PC-9 (cell line): ENCODE results near the gene MYO5B. TPM values are rescaled to one million over a fixed set of nuclear protein-coding genes. Genes with fewer than 3 reads are reported as not detected.

Experiments
- BruUV-seq: library from RNA; stranded (reverse); fragments of 400-500 nt; replicated peaks from 2 replicates; lab custom pipeline; 2021; lab: Mats Ljungman, UMichigan
- CTCF ChIA-PET: fragments of 300-600 bp; sonication (Branson Sonifier 250); formaldehyde crosslinking; loops from one replicate; lab custom pipeline; 2022; ENCODE audit warnings: antibody characterized with exemption; lab: Charles Lee
- POLR2A ChIA-PET: fragments of 300-600 bp; sonication (Branson Sonifier 250); formaldehyde crosslinking; loops from one replicate; lab custom pipeline; 2022; ENCODE audit warnings: antibody characterized with exemption; ENCODE audit not compliant: unreplicated experiment; lab: Charles Lee
- DNase-seq, 2 experiments: peaks; one replicate each; pipeline versions ENCODE4 v3.0.0 to v3.0.0-alpha.2; 2015 to 2022; ENCODE audit warnings: mixed read lengths in 1 of 2
- H2AFZ ChIP-seq: fragments of 200-600 bp; sonication (generic); 2 replicates; pipeline ENCODE4 v1.8.1; 2017; ENCODE audit warnings: antibody characterized with exemption
- H3F3A ChIP-seq: fragments of 200-600 bp; sonication (generic); 2 replicates; pipeline ENCODE4 v1.8.1; 2017; ENCODE audit warnings: antibody characterized with exemption, mild to moderate bottlenecking, low read depth; ENCODE audit not compliant: insufficient read depth
- H3K27ac ChIP-seq: fragments of 200-600 bp; sonication (generic); 2 replicates; pipeline ENCODE4 v1.6.1; 2016; ENCODE audit warnings: mixed run types
- H3K27me3 ChIP-seq: fragments of 200-600 bp; sonication (generic); 2 replicates; pipeline ENCODE4 v1.6.1; 2016; ENCODE audit warnings: low read depth, mixed run types; ENCODE audit not compliant: insufficient read depth
- H3K36me3 ChIP-seq: fragments of 200-600 bp; sonication (generic); 2 replicates; pipeline ENCODE4 v1.6.1; 2016; ENCODE audit warnings: low read depth, mixed run types
- H3K4me1 ChIP-seq: fragments of 200-600 bp; sonication (generic); replicated peaks from 2 replicates; pipeline ENCODE4 v1.6.1; 2016; ENCODE audit warnings: mixed run types; ENCODE audit not compliant: insufficient read depth
- H3K4me2 ChIP-seq: fragments of 200-600 bp; sonication (generic); 2 replicates; pipeline ENCODE4 v1.6.1; 2017; ENCODE audit warnings: mixed run types
- H3K4me3 ChIP-seq: fragments of 200-600 bp; sonication (generic); 2 replicates; pipeline ENCODE4 v1.6.1; 2016; ENCODE audit warnings: mixed run types
- H3K79me2 ChIP-seq: fragments of 200-600 bp; sonication (generic); 2 replicates; pipeline ENCODE4 v1.6.1; 2017; ENCODE audit warnings: low read depth, mixed run types
- H3K9me2 ChIP-seq: fragments of 200-600 bp; sonication (generic); 2 replicates; pipeline ENCODE4 v1.8.1; 2017; ENCODE audit warnings: mild to moderate bottlenecking; ENCODE audit not compliant: insufficient read depth
- H3K9me3 ChIP-seq: fragments of 200-600 bp; sonication (generic); 2 replicates; pipeline ENCODE4 v1.8.1; 2016; ENCODE audit warnings: low read depth; ENCODE audit not compliant: insufficient read depth
- H4K20me1 ChIP-seq: fragments of 200-600 bp; sonication (generic); 2 replicates; pipeline ENCODE4 v1.8.1; 2017; ENCODE audit not compliant: insufficient read depth
- EZH2 ChIP-seq: fragments of 200-600 bp; sonication (generic); IDR thresholded peaks from 2 replicates; pipeline ENCODE4 v1.8.0; 2017; ENCODE audit warnings: antibody characterized with exemption, low read depth
- intact Hi-C: fragments of 100-400 bp; cut with micrococcal nuclease; formaldehyde crosslinking; loops from one replicate; pipeline ENCODE4 v1.10.0; 2022; ENCODE audit not compliant: unreplicated experiment
- total RNA-seq: library from RNA; stranded (reverse); gene quantifications from 2 replicates; pipeline ENCODE4 v1.2.3, GENCODE V29; 2021
- TF ChIP-seq, protein P1 (sequence below): fragments of 200-600 bp; sonication (generic); conservative IDR thresholded peaks from 2 replicates; pipeline ENCODE4 v1.6.1; 2017; ENCODE audit warnings: mixed run types, antibody characterized with exemption, mild to moderate bottlenecking, moderate library complexity

MYO5B gene
- total RNA-seq, 1 experiment from 2014 or later: 25.4 TPM

DNA sequence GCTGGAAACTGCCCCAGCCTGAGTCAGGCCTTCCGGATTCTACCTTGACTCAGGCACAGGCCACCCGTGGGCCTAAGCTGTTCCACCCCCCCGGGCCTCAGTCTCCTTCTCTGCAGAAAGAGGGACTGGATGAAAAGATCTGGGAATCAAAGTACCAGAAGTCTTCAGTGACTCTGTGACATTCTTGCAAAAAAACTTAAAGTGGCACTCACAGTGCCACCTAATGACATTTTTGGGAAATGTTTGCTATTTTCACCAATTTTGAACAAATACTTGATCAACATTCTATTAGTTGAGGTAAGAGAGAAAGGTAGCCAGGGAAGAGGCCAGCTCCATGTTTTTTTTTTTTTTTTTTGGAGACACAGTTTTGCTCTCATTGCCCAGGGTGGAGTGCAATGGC, 333.3 kb downstream of the MYO5B start:
- Histone ChIP-seq H3K9me2 (no peaks in the 10 kb centered on the region), H3K79me2 (no peaks in the 10 kb centered on the region), H3K4me1 (peaks cover 5% of the 10 kb centered on the region), H3F3A (no peaks in the 10 kb centered on the region), H3K4me2 (no peak overlapping the region), H3K36me3 (no peaks in the 10 kb centered on the region), H2AFZ (no peak overlapping the region), H3K4me3 (no peak overlapping the region), H3K9me3 (no peaks in the 10 kb centered on the region), H3K27me3 (no peaks in the 10 kb centered on the region), H4K20me1 (no peaks in the 10 kb centered on the region), H3K27ac (no peak overlapping the region)
- no peak for DNase-seq
- POLR2A ChIA-PET: no interaction called here
- CTCF ChIA-PET: interaction anchor here (0.6 kb wide), 2 partner anchors 34 to 691 kb away, joined by 3 to 4 read pairs; no protein-coding TSS in a partner anchor
- intact Hi-C loops: no loop called here
- BruUV-seq: no TSS peak
- TF ChIP-seq EZH2: no peak
- TF ChIP-seq, protein P1, sequence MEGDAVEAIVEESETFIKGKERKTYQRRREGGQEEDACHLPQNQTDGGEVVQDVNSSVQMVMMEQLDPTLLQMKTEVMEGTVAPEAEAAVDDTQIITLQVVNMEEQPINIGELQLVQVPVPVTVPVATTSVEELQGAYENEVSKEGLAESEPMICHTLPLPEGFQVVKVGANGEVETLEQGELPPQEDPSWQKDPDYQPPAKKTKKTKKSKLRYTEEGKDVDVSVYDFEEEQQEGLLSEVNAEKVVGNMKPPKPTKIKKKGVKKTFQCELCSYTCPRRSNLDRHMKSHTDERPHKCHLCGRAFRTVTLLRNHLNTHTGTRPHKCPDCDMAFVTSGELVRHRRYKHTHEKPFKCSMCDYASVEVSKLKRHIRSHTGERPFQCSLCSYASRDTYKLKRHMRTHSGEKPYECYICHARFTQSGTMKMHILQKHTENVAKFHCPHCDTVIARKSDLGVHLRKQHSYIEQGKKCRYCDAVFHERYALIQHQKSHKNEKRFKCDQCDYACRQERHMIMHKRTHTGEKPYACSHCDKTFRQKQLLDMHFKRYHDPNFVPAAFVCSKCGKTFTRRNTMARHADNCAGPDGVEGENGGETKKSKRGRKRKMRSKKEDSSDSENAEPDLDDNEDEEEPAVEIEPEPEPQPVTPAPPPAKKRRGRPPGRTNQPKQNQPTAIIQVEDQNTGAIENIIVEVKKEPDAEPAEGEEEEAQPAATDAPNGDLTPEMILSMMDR: peak; percentile 61

- Histone ChIP-seq H3K9me3 (no peaks in the 10 kb centered on the region), H3K79me2 (no peaks in the 10 kb centered on the region), H3K9me2 (no peaks in the 10 kb centered on the region), H2AFZ (no peak overlapping the region), H4K20me1 (no peaks in the 10 kb centered on the region), H3K27me3 (no peaks in the 10 kb centered on the region), H3K27ac (no peak overlapping the region), H3F3A (no peaks in the 10 kb centered on the region), H3K4me2 (no peak overlapping the region), H3K4me3 (no peak overlapping the region), H3K36me3 (no peaks in the 10 kb centered on the region), H3K4me1 (peaks cover 7% of the 10 kb centered on the region)
- ChIA-PET CTCF (interaction anchor here (0.6 kb wide), 1 partner anchor 382 kb away, joined by 4 read pairs; no protein-coding TSS in a partner anchor), POLR2A (no interaction called here)
- no TSS peak for BruUV-seq
- no peak for DNase-seq
- no peak for TF ChIP-seq EZH2
- TF ChIP-seq, protein P1: no peak
- intact Hi-C loops: no loop called here
Observed at GRCh38 chr18:49859725-49860124, 335.2 kb downstream of the MYO5B start.

DNA sequence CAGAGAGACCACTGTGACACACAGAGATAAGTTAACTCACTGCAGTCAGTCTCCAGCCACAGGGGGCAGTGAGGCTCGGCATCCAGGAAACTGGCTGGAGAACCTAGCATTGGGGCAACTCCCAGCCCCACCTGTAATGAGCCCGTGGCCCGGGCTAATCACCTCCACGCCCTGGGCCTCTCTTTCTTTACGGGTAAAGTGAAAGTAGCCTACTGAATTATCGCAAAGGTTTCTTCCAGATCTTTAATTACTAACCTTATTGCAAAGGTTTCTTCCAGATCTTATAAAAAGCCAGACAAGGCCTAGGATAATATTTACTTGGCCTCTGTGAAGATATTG, 336.0 kb downstream of the MYO5B start:
- Histone ChIP-seq H3F3A (no peaks in the 10 kb centered on the region), H2AFZ (no peak overlapping the region), H3K4me1 (peaks cover 11% of the 10 kb centered on the region), H4K20me1 (no peaks in the 10 kb centered on the region), H3K36me3 (no peaks in the 10 kb centered on the region), H3K9me3 (no peaks in the 10 kb centered on the region), H3K27ac (no peak overlapping the region), H3K4me3 (no peak overlapping the region), H3K4me2 (no peak overlapping the region), H3K27me3 (no peaks in the 10 kb centered on the region), H3K9me2 (no peaks in the 10 kb centered on the region), H3K79me2 (no peaks in the 10 kb centered on the region)
- intact Hi-C loops: no loop called here
- CTCF ChIA-PET: interaction anchor here (0.6 to 1.6 kb wide), 8 partner anchors 9 to 372 kb away, joined by 3 to 9 read pairs (median 4); partner anchors contain the start of gene C18orf32
- POLR2A ChIA-PET: no interaction called here
- BruUV-seq: no TSS peak
- DNase-seq: no peak
- TF ChIP-seq EZH2: no peak
- TF ChIP-seq, protein P1: no peak; the same call in 1 of the 2 replicates
